H1 (cell line): ENCODE results near the gene CYLD.

Experiments
- ASH2L ChIP-seq: fragments of 200-600, 300-600 bp; sonication (generic); IDR thresholded peaks from one replicate; pipeline ENCODE4 v1.7.1; 2017; ENCODE audit warnings: low read length
- BACH1 ChIP-seq: IDR thresholded peaks from 2 replicates; pipeline ENCODE4 v1.6.1; 2012; ENCODE audit warnings: low read length, improper control_type of control experiment
- BRCA1 ChIP-seq: IDR thresholded peaks from 2 replicates; pipeline ENCODE4 v1.6.1; 2012; ENCODE audit warnings: low read depth, low read length, improper control_type of control experiment
- EP300 ChIP-seq, 2 experiments: IDR thresholded peaks; 1 replicate in 1 of 2; 2 replicates in 1 of 2; pipeline ENCODE4 v1.6.1; 2011 to 2012; ENCODE audit warnings: low read depth in 2 of 2, low read length in 2 of 2, mild to moderate bottlenecking in 2 of 2, borderline replicate concordance in 1 of 2, inconsistent platforms in 1 of 2, moderate library complexity in 1 of 2
- EZH2 ChIP-seq: fragments of 200-600 bp; sonication (generic); IDR thresholded peaks from 2 replicates; pipeline ENCODE4 v1.7.1; 2012; ENCODE audit warnings: low read depth, mild to moderate bottlenecking, moderate library complexity, low read length, inconsistent platforms; ENCODE audit not compliant: severe bottlenecking
- POLR2A ChIP-seq, 2 experiments: IDR thresholded peaks; 1 replicate in 1 of 2; 2 replicates in 1 of 2; pipeline ENCODE4 v1.6.1; 2011; ENCODE audit warnings: low read depth in 2 of 2, low read length in 2 of 2, mild to moderate bottlenecking in 2 of 2; ENCODE audit errors: control extremely low read depth in 1 of 2
- SIN3A ChIP-seq, 2 experiments: IDR thresholded peaks in 1 of 2; conservative IDR thresholded peaks in 1 of 2; 2 replicates each; pipeline ENCODE4 v1.6.1; 2011 to 2012; ENCODE audit warnings: low read length in 2 of 2, improper control_type of control experiment in 1 of 2, low read depth in 1 of 2, mild to moderate bottlenecking in 1 of 2
- SP1 ChIP-seq: IDR thresholded peaks from 2 replicates; pipeline ENCODE4 v1.6.1; 2011; ENCODE audit warnings: low read depth, low read length
- SP2 ChIP-seq: IDR thresholded peaks from 2 replicates; pipeline ENCODE4 v1.6.1; 2012; ENCODE audit warnings: mild to moderate bottlenecking, low read length, inconsistent platforms
- SRF ChIP-seq: IDR thresholded peaks from 2 replicates; pipeline ENCODE4 v1.6.1; 2011; ENCODE audit warnings: mild to moderate bottlenecking, low read depth, low read length, moderate library complexity
- TAF1 ChIP-seq: IDR thresholded peaks from 2 replicates; pipeline ENCODE4 v1.6.1; 2011; ENCODE audit warnings: mild to moderate bottlenecking, low read depth, low read length
- ZNF274 ChIP-seq: IDR thresholded peaks from 2 replicates; pipeline ENCODE4 v1.7.0; 2012; ENCODE audit warnings: low read length, borderline replicate concordance; ENCODE audit errors: extremely low read depth
- TF ChIP-seq, protein P1 (sequence below): IDR thresholded peaks from 2 replicates; pipeline ENCODE4 v1.6.1; 2012; ENCODE audit warnings: inconsistent platforms
- TF ChIP-seq, protein P2 (sequence below), 3 experiments: IDR thresholded peaks; 1 replicate in 2 of 3; 2 replicates in 1 of 3; pipeline versions ENCODE4 v1.5.1 to v1.6.1; 2011; ENCODE audit warnings: low read length in 3 of 3, mild to moderate bottlenecking in 3 of 3, inconsistent platforms in 2 of 3, low read depth in 1 of 3, moderate library complexity in 1 of 3; ENCODE audit not compliant: insufficient read depth in 1 of 3; ENCODE audit errors: control extremely low read depth in 1 of 3

DNA sequence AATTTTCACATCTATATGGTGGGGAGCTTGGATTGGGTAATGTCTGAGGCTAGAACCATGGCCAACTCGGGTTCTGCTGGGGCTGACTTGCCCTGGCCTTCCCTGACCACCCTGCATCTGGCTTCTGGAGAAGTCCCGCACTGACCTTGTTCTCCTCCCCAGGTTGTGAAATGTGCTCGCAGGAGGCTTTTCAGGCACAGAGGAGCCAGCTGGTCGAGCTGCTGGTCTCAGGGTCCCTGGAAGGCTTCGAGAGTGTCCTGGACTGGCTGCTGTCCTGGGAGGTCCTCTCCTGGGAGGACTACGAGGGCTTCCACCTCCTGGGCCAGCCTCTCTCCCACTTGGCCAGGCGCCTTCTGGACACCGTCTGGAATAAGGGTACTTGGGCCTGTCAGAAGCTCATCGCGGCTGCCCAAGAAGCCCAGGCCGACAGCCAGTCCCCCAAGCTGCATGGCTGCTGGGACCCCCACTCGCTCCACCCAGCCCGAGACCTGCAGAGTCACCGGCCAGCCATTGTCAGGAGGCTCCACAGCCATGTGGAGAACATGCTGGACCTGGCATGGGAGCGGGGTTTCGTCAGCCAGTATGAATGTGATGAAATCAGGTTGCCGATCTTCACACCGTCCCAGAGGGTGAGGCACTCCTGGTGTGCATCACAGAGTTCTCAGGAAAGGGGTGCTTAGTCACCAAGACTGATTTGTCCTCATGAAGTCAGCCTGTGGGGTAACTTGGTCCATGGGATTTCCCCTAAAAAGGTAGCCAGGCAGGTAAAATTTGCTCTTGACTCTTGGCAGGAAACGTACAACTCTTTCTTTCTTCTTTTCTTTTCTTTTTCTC, 42.3 kb upstream of the CYLD start:
- TF ChIP-seq, protein P1, sequence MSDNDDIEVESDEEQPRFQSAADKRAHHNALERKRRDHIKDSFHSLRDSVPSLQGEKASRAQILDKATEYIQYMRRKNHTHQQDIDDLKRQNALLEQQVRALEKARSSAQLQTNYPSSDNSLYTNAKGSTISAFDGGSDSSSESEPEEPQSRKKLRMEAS, result no peak
- no peak for TF ChIP-seq SRF
- TF ChIP-seq, protein P2, sequence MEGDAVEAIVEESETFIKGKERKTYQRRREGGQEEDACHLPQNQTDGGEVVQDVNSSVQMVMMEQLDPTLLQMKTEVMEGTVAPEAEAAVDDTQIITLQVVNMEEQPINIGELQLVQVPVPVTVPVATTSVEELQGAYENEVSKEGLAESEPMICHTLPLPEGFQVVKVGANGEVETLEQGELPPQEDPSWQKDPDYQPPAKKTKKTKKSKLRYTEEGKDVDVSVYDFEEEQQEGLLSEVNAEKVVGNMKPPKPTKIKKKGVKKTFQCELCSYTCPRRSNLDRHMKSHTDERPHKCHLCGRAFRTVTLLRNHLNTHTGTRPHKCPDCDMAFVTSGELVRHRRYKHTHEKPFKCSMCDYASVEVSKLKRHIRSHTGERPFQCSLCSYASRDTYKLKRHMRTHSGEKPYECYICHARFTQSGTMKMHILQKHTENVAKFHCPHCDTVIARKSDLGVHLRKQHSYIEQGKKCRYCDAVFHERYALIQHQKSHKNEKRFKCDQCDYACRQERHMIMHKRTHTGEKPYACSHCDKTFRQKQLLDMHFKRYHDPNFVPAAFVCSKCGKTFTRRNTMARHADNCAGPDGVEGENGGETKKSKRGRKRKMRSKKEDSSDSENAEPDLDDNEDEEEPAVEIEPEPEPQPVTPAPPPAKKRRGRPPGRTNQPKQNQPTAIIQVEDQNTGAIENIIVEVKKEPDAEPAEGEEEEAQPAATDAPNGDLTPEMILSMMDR (IDR thresholded peaks at IDR 0.05; ENCODE audit: control extremely low read depth in 1 of 3, insufficient read depth in 1 of 3, low read depth in 1 of 3, low read length in 3 of 3), result no peak
- no peak for TF ChIP-seq BACH1
- TF ChIP-seq SP1, result no peak
- no peak for TF ChIP-seq SP2
- no peak for TF ChIP-seq EP300 (IDR thresholded peaks at IDR 0.05; ENCODE audit: borderline replicate concordance in 1 of 2, low read depth in 2 of 2, low read length in 2 of 2)
- TF ChIP-seq TAF1, result no peak
- no peak for TF ChIP-seq EZH2
- TF ChIP-seq SIN3A (conservative IDR thresholded peaks at IDR 0.05 in 1 of 2, IDR thresholded peaks at IDR 0.05 in 1 of 2; ENCODE audit: low read depth in 1 of 2, low read length in 2 of 2), result no peak
- no peak for TF ChIP-seq ZNF274
- no peak for TF ChIP-seq POLR2A (IDR thresholded peaks at IDR 0.05; ENCODE audit: control extremely low read depth in 1 of 2, low read depth in 2 of 2, low read length in 2 of 2)
- TF ChIP-seq BRCA1, result no peak
- TF ChIP-seq ASH2L, result no peak
